Keratinocyte (primary cell): ENCODE data around the gene GATA5. TPM values are rescaled to one million over a fixed set of nuclear protein-coding genes. Genes with fewer than 3 reads are reported as not detected.

ENCODE experiments used
- DNase-seq: peaks from one replicate; pipeline ENCODE4 v3.0.0-alpha.2; 2011; ENCODE audit warnings: low read depth, missing footprints, low spot score
- FAIRE-seq: peaks from 2 replicates; lab custom pipeline; 2011; peaks lifted over from hg19 to GRCh38; lab: Jason Lieb, UNC
- H2AFZ ChIP-seq: 2 replicates; pipeline ENCODE4 v1.6.0; 2012; ENCODE audit warnings: low read length, control low read depth, inconsistent platforms; ENCODE audit not compliant: control insufficient read depth
- H3K27ac ChIP-seq: 2 replicates; pipeline ENCODE4 v1.5.1; 2011; ENCODE audit warnings: low read length; ENCODE audit not compliant: control insufficient read depth, insufficient read depth
- H3K27me3 ChIP-seq: 3 replicates; pipeline ENCODE4 v1.6.0; 2011; ENCODE audit warnings: low read length; ENCODE audit not compliant: control insufficient read depth, insufficient read depth; ENCODE audit errors: extremely low read depth
- H3K36me3 ChIP-seq, 2 experiments: 2 replicates in 1 of 2; 3 replicates in 1 of 2; pipeline ENCODE4 v1.5.1; 2011; ENCODE audit warnings: low read length in 2 of 2, mild to moderate bottlenecking in 1 of 2; ENCODE audit not compliant: control insufficient read depth in 2 of 2, insufficient read depth in 2 of 2; ENCODE audit errors: extremely low read depth in 1 of 2
- H3K4me1 ChIP-seq: 3 replicates; pipeline ENCODE4 v1.5.1; 2011; ENCODE audit warnings: low read length; ENCODE audit not compliant: control insufficient read depth, insufficient read depth; ENCODE audit errors: extremely low read depth
- H3K4me2 ChIP-seq: 3 replicates; pipeline ENCODE4 v1.6.0; 2011; ENCODE audit warnings: low read depth, low read length; ENCODE audit not compliant: control insufficient read depth, insufficient read depth; ENCODE audit errors: extremely low read depth
- H3K4me3 ChIP-seq, 3 experiments: fragments of 200-600 bp in 1 of 3; sonication (generic) in 1 of 3; 2 replicates in 2 of 3; 3 replicates in 1 of 3; pipeline ENCODE4 v1.5.1; 2011 to 2016; ENCODE audit warnings: low read length in 3 of 3, mild to moderate bottlenecking in 3 of 3, control low read depth in 2 of 3, inconsistent platforms in 1 of 3, low read depth in 1 of 3, mixed read lengths in 1 of 3, mixed run types in 1 of 3, moderate library complexity in 1 of 3; ENCODE audit not compliant: control insufficient read depth in 2 of 3, insufficient read depth in 2 of 3; ENCODE audit errors: extremely low read depth in 1 of 3
- H3K79me2 ChIP-seq: 2 replicates; pipeline ENCODE4 v1.6.0; 2012; ENCODE audit warnings: low read length; ENCODE audit not compliant: control insufficient read depth, insufficient read depth
- H3K9ac ChIP-seq: 3 replicates; pipeline ENCODE4 v1.6.0; 2011; ENCODE audit warnings: low read length; ENCODE audit not compliant: control insufficient read depth, insufficient read depth; ENCODE audit errors: extremely low read depth
- H3K9me1 ChIP-seq: 3 replicates; pipeline ENCODE4 v1.6.0; 2011; ENCODE audit warnings: low read length; ENCODE audit not compliant: control insufficient read depth, insufficient read depth; ENCODE audit errors: extremely low read depth
- H3K9me3 ChIP-seq: 2 replicates; pipeline ENCODE4 v1.5.1; 2012; ENCODE audit warnings: low read depth, low read length; ENCODE audit not compliant: control insufficient read depth
- H4K20me1 ChIP-seq: 3 replicates; pipeline ENCODE4 v1.6.0; 2011; ENCODE audit warnings: low read length; ENCODE audit not compliant: control insufficient read depth, insufficient read depth; ENCODE audit errors: extremely low read depth
- CTCF ChIP-seq, 3 experiments: IDR thresholded peaks in 1 of 3; conservative IDR thresholded peaks in 1 of 3; optimal IDR thresholded peaks in 1 of 3; 2 replicates in 2 of 3; 3 replicates in 1 of 3; pipeline versions ENCODE3 to v1.5.1; 2011; ENCODE audit warnings: low read length in 3 of 3, mild to moderate bottlenecking in 3 of 3, moderate library complexity in 2 of 3, control low read depth in 1 of 3, inconsistent platforms in 1 of 3; ENCODE audit not compliant: insufficient read depth in 2 of 3; ENCODE audit errors: extremely low read depth in 1 of 3
- EZH2 ChIP-seq: IDR thresholded peaks from one replicate; pipeline ENCODE4 v1.6.1; 2012; ENCODE audit warnings: inconsistent platforms, mild to moderate bottlenecking, low read length, moderate library complexity
- dilution Hi-C: fragments of 300-500 bp; cut with MboI; formaldehyde crosslinking; loops from one replicate; pipeline ENCODE4 v1.7.0; 2020; ENCODE audit warnings: low sequenced_read_pairs; ENCODE audit not compliant: extremely low pct_ligation_motif_present
- polyA plus RNA-seq, 5 experiments: library from polyadenylated mRNA; depleted of rRNA in 3 of 5; stranded (reverse) in 3 of 5; stranded (forward) in 1 of 5; unstranded in 1 of 5; fragments of >200 nt; gene quantifications; 1 replicate in 1 of 5; 2 replicates in 3 of 5; 3 replicates in 1 of 5; pipeline versions ENCODE4 v1.2.1 to v1.2.3, GENCODE V29; 2011 to 2012; ENCODE audit warnings: missing spikeins in 2 of 5, low read depth in 1 of 5, low replicate concordance in 1 of 5

Gene GATA5
- polyA plus RNA-seq, 1 donor (not counting 4 experiments of a cell fraction or from before 2014, with no cell fraction given), result not detected

- H3K9me1 ChIP-seq, result no peaks in the 10 kb centered on the region
- H3K36me3 ChIP-seq, result no peaks in the 10 kb centered on the region
- no peaks in the 10 kb centered on the region for H3K79me2 ChIP-seq
- no peaks in the 10 kb centered on the region for H3K9me3 ChIP-seq
- no peak for DNase-seq
- H3K4me3 ChIP-seq, result no peak overlapping the region
- peaks cover 17% of the 10 kb centered on the region for H3K27me3 ChIP-seq
- H3K4me2 ChIP-seq, result no peak overlapping the region
- no peak overlapping the region for H3K9ac ChIP-seq
- dilution Hi-C loops, result loop anchor here (25.0 kb wide), 1 partner anchor 108 kb away; no protein-coding TSS in a partner anchor
- peaks cover 12% of the 10 kb centered on the region for H3K4me1 ChIP-seq
- H3K27ac ChIP-seq, result no peak overlapping the region
- no peak for FAIRE-seq
- peaks cover 3% of the 10 kb centered on the region for H4K20me1 ChIP-seq
- TF ChIP-seq EZH2 (no peak), CTCF (optimal IDR thresholded peaks at IDR 0.05 in 1 of 3, IDR thresholded peaks at IDR 0.05 in 1 of 3, conservative IDR thresholded peaks at IDR 0.05 in 1 of 3; ENCODE audit: extremely low read depth in 1 of 3, insufficient read depth in 2 of 3, low read length in 3 of 3) (no peak)
- H2AFZ ChIP-seq, result no peak overlapping the region
These were observed 46.1 kb downstream of the GATA5 start for GRCh38 chr20:62429455-62430310.

- Histone ChIP-seq H2AFZ (no peak overlapping the region), H3K4me2 (no peak overlapping the region)
These were observed 47.1 kb downstream of the GATA5 start for GRCh38 chr20:62428396-62429295.

More at GRCh38 chr20:62428396-62429295, 47.1 kb downstream of the GATA5 start:
- no peaks in the 10 kb centered on the region for H3K9me3 ChIP-seq
- no peaks in the 10 kb centered on the region for H3K9me1 ChIP-seq
- H3K4me1 ChIP-seq, result peaks cover 12% of the 10 kb centered on the region
- FAIRE-seq (no peak), DNase-seq (no peak)
- H3K27me3 ChIP-seq, result peaks cover 20% of the 10 kb centered on the region
- H4K20me1 ChIP-seq, result peaks cover 3% of the 10 kb centered on the region
- H3K36me3 ChIP-seq, result no peaks in the 10 kb centered on the region
- H3K27ac ChIP-seq, result no peak overlapping the region
- no peak overlapping the region for H3K9ac ChIP-seq
- TF ChIP-seq EZH2 (no peak), CTCF (optimal IDR thresholded peaks at IDR 0.05 in 1 of 3, IDR thresholded peaks at IDR 0.05 in 1 of 3, conservative IDR thresholded peaks at IDR 0.05 in 1 of 3; ENCODE audit: extremely low read depth in 1 of 3, insufficient read depth in 2 of 3, low read length in 3 of 3) (no peak)
- H3K79me2 ChIP-seq, result no peaks in the 10 kb centered on the region
- no peak overlapping the region for H3K4me3 ChIP-seq
- dilution Hi-C loops, result loop anchor here (25.0 kb wide), 1 partner anchor 109 kb away; no protein-coding TSS in a partner anchor
